ENCODE measurements around the gene IL1RN.

GRCh38 chr2:113182471-113183260 is 55.3 kb downstream of the IL1RN start:
- TF ChIP-seq CTCF (conservative IDR thresholded peaks at IDR 0.05 in 1 of 2, IDR thresholded peaks at IDR 0.05 in 1 of 2; ENCODE audit: extremely low read depth in 1 of 2, insufficient read depth in 1 of 2, low read depth in 1 of 2, low read length in 2 of 2) (no peak), EZH2 (IDR thresholded peaks at IDR 0.05; ENCODE audit: borderline replicate concordance, low read length) (no peak)

All from mammary epithelial cell (primary cell).